ENCODE results near the gene HECTD4.

HECTD4 gene

GRCh38 chr12:112243255-112244110 lies 138.7 kb downstream of the HECTD4 start:
- Histone ChIP-seq H3K9me3 (ENCODE audit: control insufficient read depth, low read length) (no peaks in the 10 kb centered on the region), H3K4me3 (ENCODE audit: low read length) (no peak overlapping the region), H3K36me3 (ENCODE audit: control insufficient read depth, insufficient read depth, low read length, severe bottlenecking) (peaks cover 49% of the 10 kb centered on the region), H3K4me1 (ENCODE audit: control insufficient read depth, insufficient read depth, low read length) (no peaks in the 10 kb centered on the region), H3K9ac (ENCODE audit: low read length) (no peak overlapping the region), H3K27me3 (replicated peaks; ENCODE audit: control insufficient read depth, insufficient read depth, low read length) (no peaks in the 10 kb centered on the region)
- DNase-seq (ENCODE audit: low read depth), result no peak

GRCh38 chr12:112241176-112241575 lies 141.1 kb downstream of the HECTD4 start:
- peaks cover 52% of the 10 kb centered on the region for H3K36me3 ChIP-seq (ENCODE audit: control insufficient read depth, insufficient read depth, low read length, severe bottlenecking)
- no peak overlapping the region for H3K9ac ChIP-seq (ENCODE audit: low read length)
- H3K4me3 ChIP-seq (ENCODE audit: low read length), result no peak overlapping the region
- no peaks in the 10 kb centered on the region for H3K9me3 ChIP-seq (ENCODE audit: control insufficient read depth, low read length)
- H3K27me3 ChIP-seq (replicated peaks; ENCODE audit: control insufficient read depth, insufficient read depth, low read length), result no peaks in the 10 kb centered on the region
- no peak for DNase-seq (ENCODE audit: low read depth)
- no peaks in the 10 kb centered on the region for H3K4me1 ChIP-seq (ENCODE audit: control insufficient read depth, insufficient read depth, low read length)

GRCh38 chr12:112239881-112240280 lies 142.3 kb downstream of the HECTD4 start:
- peaks cover 65% of the 10 kb centered on the region for H3K36me3 ChIP-seq (ENCODE audit: control insufficient read depth, insufficient read depth, low read length, severe bottlenecking)

GRCh38 chr12:112239020-112239419 lies 143.2 kb downstream of the HECTD4 start:
- H3K4me3 ChIP-seq (ENCODE audit: low read length), result no peak overlapping the region
- DNase-seq (ENCODE audit: low read depth), result no peak
- H3K27me3 ChIP-seq (replicated peaks; ENCODE audit: control insufficient read depth, insufficient read depth, low read length), result no peaks in the 10 kb centered on the region
- peaks cover 73% of the 10 kb centered on the region for H3K36me3 ChIP-seq (ENCODE audit: control insufficient read depth, insufficient read depth, low read length, severe bottlenecking)
- H3K4me1 ChIP-seq (ENCODE audit: control insufficient read depth, insufficient read depth, low read length), result no peaks in the 10 kb centered on the region
- no peaks in the 10 kb centered on the region for H3K9me3 ChIP-seq (ENCODE audit: control insufficient read depth, low read length)
- no peak overlapping the region for H3K9ac ChIP-seq (ENCODE audit: low read length)

More at GRCh38 chr12:112239881-112240280, 142.3 kb downstream of the HECTD4 start:
- H3K9me3 ChIP-seq (ENCODE audit: control insufficient read depth, low read length), result no peaks in the 10 kb centered on the region
- H3K27me3 ChIP-seq (replicated peaks; ENCODE audit: control insufficient read depth, insufficient read depth, low read length), result no peaks in the 10 kb centered on the region
- H3K4me3 ChIP-seq (ENCODE audit: low read length), result no peak overlapping the region
- no peak for DNase-seq (ENCODE audit: low read depth)
- H3K9ac ChIP-seq (ENCODE audit: low read length), result no peak overlapping the region
- H3K4me1 ChIP-seq (ENCODE audit: control insufficient read depth, insufficient read depth, low read length), result no peaks in the 10 kb centered on the region

GRCh38 chr12:112238441-112238840 lies 143.8 kb downstream of the HECTD4 start:
- no peaks in the 10 kb centered on the region for H3K9me3 ChIP-seq (ENCODE audit: control insufficient read depth, low read length)
- no peak for DNase-seq (ENCODE audit: low read depth)

GRCh38 chr12:112236786-112237185 lies 145.4 kb downstream of the HECTD4 start:
- H3K36me3 ChIP-seq (ENCODE audit: control insufficient read depth, insufficient read depth, low read length, severe bottlenecking), result peaks cover 77% of the 10 kb centered on the region
- DNase-seq (ENCODE audit: low read depth), result no peak
- H3K9me3 ChIP-seq (ENCODE audit: control insufficient read depth, low read length), result no peaks in the 10 kb centered on the region

More at GRCh38 chr12:112238441-112238840, 143.8 kb downstream of the HECTD4 start:
- Histone ChIP-seq H3K36me3 (ENCODE audit: control insufficient read depth, insufficient read depth, low read length, severe bottlenecking) (peaks cover 74% of the 10 kb centered on the region), H3K4me1 (ENCODE audit: control insufficient read depth, insufficient read depth, low read length) (no peaks in the 10 kb centered on the region), H3K9ac (ENCODE audit: low read length) (no peak overlapping the region), H3K4me3 (ENCODE audit: low read length) (no peak overlapping the region), H3K27me3 (replicated peaks; ENCODE audit: control insufficient read depth, insufficient read depth, low read length) (no peaks in the 10 kb centered on the region)

GRCh38 chr12:112236386-112236785 lies 145.8 kb downstream of the HECTD4 start:
- DNase-seq (ENCODE audit: low read depth), result no peak
- H3K4me3 ChIP-seq (ENCODE audit: low read length), result no peak overlapping the region
- peaks cover 79% of the 10 kb centered on the region for H3K36me3 ChIP-seq (ENCODE audit: control insufficient read depth, insufficient read depth, low read length, severe bottlenecking)
- no peaks in the 10 kb centered on the region for H3K9me3 ChIP-seq (ENCODE audit: control insufficient read depth, low read length)
- no peak overlapping the region for H3K9ac ChIP-seq (ENCODE audit: low read length)
- H3K4me1 ChIP-seq (ENCODE audit: control insufficient read depth, insufficient read depth, low read length), result no peaks in the 10 kb centered on the region
- no peaks in the 10 kb centered on the region for H3K27me3 ChIP-seq (replicated peaks; ENCODE audit: control insufficient read depth, insufficient read depth, low read length)

More at GRCh38 chr12:112236786-112237185, 145.4 kb downstream of the HECTD4 start:
- Histone ChIP-seq H3K4me1 (ENCODE audit: control insufficient read depth, insufficient read depth, low read length) (no peaks in the 10 kb centered on the region), H3K9ac (ENCODE audit: low read length) (no peak overlapping the region), H3K27me3 (replicated peaks; ENCODE audit: control insufficient read depth, insufficient read depth, low read length) (no peaks in the 10 kb centered on the region), H3K4me3 (ENCODE audit: low read length) (no peak overlapping the region)

- Histone ChIP-seq H3K9me3 (ENCODE audit: control insufficient read depth, low read length) (no peaks in the 10 kb centered on the region), H3K36me3 (ENCODE audit: control insufficient read depth, insufficient read depth, low read length, severe bottlenecking) (peaks cover 87% of the 10 kb centered on the region), H3K27me3 (replicated peaks; ENCODE audit: control insufficient read depth, insufficient read depth, low read length) (no peaks in the 10 kb centered on the region), H3K9ac (ENCODE audit: low read length) (no peak overlapping the region), H3K4me3 (ENCODE audit: low read length) (no peak overlapping the region), H3K4me1 (ENCODE audit: control insufficient read depth, insufficient read depth, low read length) (no peaks in the 10 kb centered on the region)
- DNase-seq (ENCODE audit: low read depth), result no peak
These were observed 147.9 kb downstream of the HECTD4 start for GRCh38 chr12:112234303-112234702.

GRCh38 chr12:112233242-112233641 lies 149.0 kb downstream of the HECTD4 start:
- Histone ChIP-seq H3K4me3 (ENCODE audit: low read length) (no peak overlapping the region), H3K9ac (ENCODE audit: low read length) (no peak overlapping the region), H3K36me3 (ENCODE audit: control insufficient read depth, insufficient read depth, low read length, severe bottlenecking) (peaks cover 87% of the 10 kb centered on the region), H3K4me1 (ENCODE audit: control insufficient read depth, insufficient read depth, low read length) (no peaks in the 10 kb centered on the region), H3K9me3 (ENCODE audit: control insufficient read depth, low read length) (no peaks in the 10 kb centered on the region), H3K27me3 (replicated peaks; ENCODE audit: control insufficient read depth, insufficient read depth, low read length) (no peaks in the 10 kb centered on the region)
- DNase-seq (ENCODE audit: low read depth), result no peak

- H3K9me3 ChIP-seq (ENCODE audit: control insufficient read depth, low read length), result no peaks in the 10 kb centered on the region
- no peak overlapping the region for H3K4me3 ChIP-seq (ENCODE audit: low read length)
- H3K4me1 ChIP-seq (ENCODE audit: control insufficient read depth, insufficient read depth, low read length), result no peaks in the 10 kb centered on the region
- no peak for DNase-seq (ENCODE audit: low read depth)
- peaks cover 89% of the 10 kb centered on the region for H3K36me3 ChIP-seq (ENCODE audit: control insufficient read depth, insufficient read depth, low read length, severe bottlenecking)
- no peak overlapping the region for H3K9ac ChIP-seq (ENCODE audit: low read length)
- no peaks in the 10 kb centered on the region for H3K27me3 ChIP-seq (replicated peaks; ENCODE audit: control insufficient read depth, insufficient read depth, low read length)
These were observed 152.1 kb downstream of the HECTD4 start for GRCh38 chr12:112230136-112230535.

- H3K36me3 ChIP-seq (ENCODE audit: control insufficient read depth, insufficient read depth, low read length, severe bottlenecking), result peaks cover 73% of the 10 kb centered on the region
- no peak for DNase-seq (ENCODE audit: low read depth)
- H3K9ac ChIP-seq (ENCODE audit: low read length), result no peak overlapping the region
- no peak overlapping the region for H3K4me3 ChIP-seq (ENCODE audit: low read length)
- H3K27me3 ChIP-seq (replicated peaks; ENCODE audit: control insufficient read depth, insufficient read depth, low read length), result no peaks in the 10 kb centered on the region
- no peaks in the 10 kb centered on the region for H3K9me3 ChIP-seq (ENCODE audit: control insufficient read depth, low read length)
- no peaks in the 10 kb centered on the region for H3K4me1 ChIP-seq (ENCODE audit: control insufficient read depth, insufficient read depth, low read length)
These were observed 155.5 kb downstream of the HECTD4 start for GRCh38 chr12:112226768-112227167.

All from adipocyte (in vitro differentiated cells).